Measurements from ENCODE around the gene ACTRT2. TPM values are rescaled to one million over a fixed set of nuclear protein-coding genes. Genes with fewer than 3 reads are reported as not detected.

Gene ACTRT2
- total RNA-seq, 2 experiments from 2014 or later: not detected

DNA sequence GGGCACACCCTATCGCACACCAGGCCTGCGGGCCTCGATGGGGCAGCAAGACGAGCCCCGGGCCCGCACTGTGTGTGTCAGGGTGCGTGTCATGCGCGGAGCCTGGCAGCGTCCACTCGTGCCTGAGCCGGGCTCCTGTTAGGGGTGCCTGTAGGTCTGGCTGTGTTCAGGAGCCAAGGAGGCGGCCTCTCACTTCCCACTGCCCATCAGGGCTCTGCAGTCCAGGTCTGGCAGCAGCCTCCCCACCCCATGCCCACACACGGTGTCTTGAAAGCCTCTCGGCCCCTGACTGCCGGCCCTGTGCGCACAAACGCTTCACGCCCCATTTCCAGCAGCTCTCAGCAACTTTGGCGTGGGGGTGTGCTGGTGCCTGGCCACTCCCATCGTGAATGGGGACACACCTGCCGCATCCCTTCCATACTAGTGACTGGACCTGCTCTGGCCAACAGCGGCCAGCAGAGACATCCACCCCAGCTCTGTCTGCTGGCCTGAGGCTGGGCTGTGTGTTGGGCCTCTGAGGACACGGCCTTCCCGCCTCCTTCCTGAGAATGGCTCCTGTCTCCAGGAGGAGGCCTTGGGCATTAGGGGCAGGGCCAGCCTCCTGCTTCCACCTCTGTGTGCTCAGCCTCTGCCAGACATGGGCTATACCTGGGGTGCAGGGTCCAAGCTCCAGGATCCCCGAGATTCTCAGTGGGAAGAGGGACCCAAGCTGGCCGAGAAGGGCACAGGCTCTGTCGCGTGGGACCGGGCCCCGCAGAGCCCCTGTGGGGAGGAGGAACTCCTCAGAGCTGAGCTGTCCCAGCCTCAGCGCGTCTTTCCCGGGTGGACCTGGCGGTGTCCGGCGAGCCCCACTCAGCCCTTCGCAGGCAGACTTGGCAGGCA is 41.8 kb upstream of the ACTRT2 start:
- Mint-ChIP-seq H3K4me1 (ENCODE audit: low read depth) (no peaks in the 10 kb centered on the region), H3K9me3 (no peaks in the 10 kb centered on the region), H3K4me3 (no peak overlapping the region), H3K27me3 (ENCODE audit: low read depth) (no peaks in the 10 kb centered on the region), H3K27ac (no peak overlapping the region), H3K36me3 (ENCODE audit: low read depth) (no peaks in the 10 kb centered on the region)
- peak; percentile 2 for DNase-seq
- CTCF ChIA-PET: no interaction called here
- intact Hi-C loops (cut with micrococcal nuclease): no loop called here

- Mint-ChIP-seq H3K9me3 (no peaks in the 10 kb centered on the region), H3K27me3 (ENCODE audit: low read depth) (no peaks in the 10 kb centered on the region), H3K27ac (no peak overlapping the region), H3K4me1 (ENCODE audit: low read depth) (no peaks in the 10 kb centered on the region), H3K4me3 (no peak overlapping the region), H3K36me3 (ENCODE audit: low read depth) (no peaks in the 10 kb centered on the region)
- peak; percentile 3 for DNase-seq
- intact Hi-C loops (cut with micrococcal nuclease): no loop called here
- CTCF ChIA-PET: no interaction called here
These were observed 41.0 kb upstream of the ACTRT2 start for GRCh38 chr1:2980073-2980791.

DNA sequence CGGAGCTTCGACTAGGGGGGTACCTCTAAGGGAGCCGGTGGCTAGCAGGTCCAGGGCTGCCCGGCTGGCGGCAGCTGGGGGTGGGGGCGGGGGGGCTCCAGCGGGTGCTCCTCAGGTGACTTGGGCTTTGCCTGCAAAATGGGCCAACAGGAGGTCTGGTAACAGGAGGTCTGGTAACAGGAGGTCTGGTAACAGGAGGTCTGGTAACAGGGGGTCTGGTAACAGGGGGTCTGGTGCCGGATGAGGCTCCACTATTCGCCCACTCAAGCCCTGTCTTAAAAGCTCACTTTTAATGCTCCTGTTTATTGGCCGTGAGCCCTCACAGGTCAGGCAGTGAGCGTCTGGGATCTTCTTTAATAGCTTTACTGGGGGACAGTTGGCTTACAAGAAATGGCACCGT is 40.4 kb upstream of the ACTRT2 start:
- no peaks in the 10 kb centered on the region for H3K4me1 Mint-ChIP-seq (ENCODE audit: low read depth)
- H3K27me3 Mint-ChIP-seq (ENCODE audit: low read depth): no peaks in the 10 kb centered on the region
- H3K27ac Mint-ChIP-seq: no peak overlapping the region
- no peak overlapping the region for H3K4me3 Mint-ChIP-seq
- H3K36me3 Mint-ChIP-seq (ENCODE audit: low read depth): no peaks in the 10 kb centered on the region
- CTCF ChIA-PET: no interaction called here
- H3K9me3 Mint-ChIP-seq: no peaks in the 10 kb centered on the region
- intact Hi-C loops (cut with micrococcal nuclease): no loop called here
- peak; percentile 2 for DNase-seq

- CTCF ChIA-PET: no interaction called here
- peak; percentile 1 for DNase-seq
- Mint-ChIP-seq H3K36me3 (ENCODE audit: low read depth) (no peaks in the 10 kb centered on the region), H3K27me3 (ENCODE audit: low read depth) (no peaks in the 10 kb centered on the region), H3K9me3 (no peaks in the 10 kb centered on the region), H3K4me3 (no peak overlapping the region), H3K4me1 (ENCODE audit: low read depth) (no peaks in the 10 kb centered on the region), H3K27ac (no peak overlapping the region)
- intact Hi-C loops (cut with micrococcal nuclease): no loop called here
These were observed 39.9 kb upstream of the ACTRT2 start for GRCh38 chr1:2981388-2981787.

- intact Hi-C loops (cut with micrococcal nuclease): no loop called here
- peak; percentile 2 for DNase-seq
- no peak overlapping the region for H3K4me3 Mint-ChIP-seq
These were observed 39.2 kb upstream of the ACTRT2 start for GRCh38 chr1:2981981-2982614.

GRCh38 chr1:2982615-2983318 is 38.5 kb upstream of the ACTRT2 start:
- CTCF ChIA-PET: no interaction called here
- Mint-ChIP-seq H3K4me3 (no peak overlapping the region), H3K27ac (no peak overlapping the region), H3K9me3 (no peaks in the 10 kb centered on the region), H3K36me3 (ENCODE audit: low read depth) (no peaks in the 10 kb centered on the region), H3K4me1 (ENCODE audit: low read depth) (no peaks in the 10 kb centered on the region), H3K27me3 (ENCODE audit: low read depth) (no peaks in the 10 kb centered on the region)
- intact Hi-C loops (cut with micrococcal nuclease): no loop called here
- peak; percentile 3 for DNase-seq

More at GRCh38 chr1:2981981-2982614, 39.2 kb upstream of the ACTRT2 start:
- CTCF ChIA-PET: no interaction called here
- no peaks in the 10 kb centered on the region for H3K36me3 Mint-ChIP-seq (ENCODE audit: low read depth)
- H3K27ac Mint-ChIP-seq: no peak overlapping the region
- no peaks in the 10 kb centered on the region for H3K27me3 Mint-ChIP-seq (ENCODE audit: low read depth)
- H3K4me1 Mint-ChIP-seq (ENCODE audit: low read depth): no peaks in the 10 kb centered on the region
- no peaks in the 10 kb centered on the region for H3K9me3 Mint-ChIP-seq

GRCh38 chr1:2983319-2983705 is 38.0 kb upstream of the ACTRT2 start:
- Mint-ChIP-seq H3K4me1 (ENCODE audit: low read depth) (no peaks in the 10 kb centered on the region), H3K27me3 (ENCODE audit: low read depth) (no peaks in the 10 kb centered on the region), H3K4me3 (no peak overlapping the region), H3K36me3 (ENCODE audit: low read depth) (no peaks in the 10 kb centered on the region), H3K27ac (no peak overlapping the region), H3K9me3 (no peaks in the 10 kb centered on the region)
- CTCF ChIA-PET: no interaction called here
- DNase-seq: no peak
- intact Hi-C loops (cut with micrococcal nuclease): no loop called here

GRCh38 chr1:2983706-2984398 is 37.4 kb upstream of the ACTRT2 start:
- no peak overlapping the region for H3K4me3 Mint-ChIP-seq
- H3K4me1 Mint-ChIP-seq (ENCODE audit: low read depth): no peaks in the 10 kb centered on the region
- CTCF ChIA-PET: no interaction called here
- H3K36me3 Mint-ChIP-seq (ENCODE audit: low read depth): no peaks in the 10 kb centered on the region
- no peaks in the 10 kb centered on the region for H3K27me3 Mint-ChIP-seq (ENCODE audit: low read depth)
- peak; percentile 2 for DNase-seq
- no peak overlapping the region for H3K27ac Mint-ChIP-seq
- H3K9me3 Mint-ChIP-seq: no peaks in the 10 kb centered on the region
- intact Hi-C loops (cut with micrococcal nuclease): no loop called here

DNA sequence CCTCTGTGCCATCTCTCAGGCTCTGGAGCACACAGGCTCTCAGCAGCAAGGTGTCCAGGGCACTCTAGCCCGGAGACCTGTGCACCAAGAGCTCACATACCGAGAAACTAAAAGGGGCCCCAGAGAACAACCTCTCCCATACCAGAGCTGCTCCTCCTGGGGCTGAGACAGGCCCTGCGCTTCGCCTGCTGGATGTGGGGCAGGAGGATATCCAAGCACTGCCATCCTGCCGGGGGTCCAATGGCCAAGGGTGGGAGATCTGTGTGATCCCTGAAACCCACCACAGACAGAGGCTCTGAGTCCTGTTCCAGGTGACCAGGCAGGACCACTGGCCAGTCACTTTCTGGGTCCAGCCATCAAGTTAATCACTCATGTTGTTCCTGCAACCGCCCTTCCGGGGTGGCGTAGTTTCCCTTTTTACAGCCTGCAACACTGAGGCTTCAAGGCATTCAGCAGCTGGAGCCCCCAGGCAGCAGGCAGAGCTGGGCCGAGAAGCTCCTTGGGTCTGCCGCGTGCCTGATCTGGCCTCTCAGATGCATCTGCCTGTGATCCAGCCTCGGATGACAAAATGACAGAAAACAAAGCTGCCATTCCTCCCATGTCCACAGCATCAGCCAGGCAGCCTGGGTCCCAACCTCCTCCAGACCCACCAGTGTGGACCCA is 36.7 kb upstream of the ACTRT2 start:
- intact Hi-C loops (cut with micrococcal nuclease): no loop called here
- peaks cover 2% of the 10 kb centered on the region for H3K27me3 Mint-ChIP-seq (ENCODE audit: low read depth)
- no peak overlapping the region for H3K4me3 Mint-ChIP-seq
- CTCF ChIA-PET: no interaction called here
- no peaks in the 10 kb centered on the region for H3K9me3 Mint-ChIP-seq
- H3K4me1 Mint-ChIP-seq (ENCODE audit: low read depth): no peaks in the 10 kb centered on the region
- DNase-seq: peak; percentile 2
- H3K27ac Mint-ChIP-seq: no peak overlapping the region
- H3K36me3 Mint-ChIP-seq (ENCODE audit: low read depth): no peaks in the 10 kb centered on the region

DNA sequence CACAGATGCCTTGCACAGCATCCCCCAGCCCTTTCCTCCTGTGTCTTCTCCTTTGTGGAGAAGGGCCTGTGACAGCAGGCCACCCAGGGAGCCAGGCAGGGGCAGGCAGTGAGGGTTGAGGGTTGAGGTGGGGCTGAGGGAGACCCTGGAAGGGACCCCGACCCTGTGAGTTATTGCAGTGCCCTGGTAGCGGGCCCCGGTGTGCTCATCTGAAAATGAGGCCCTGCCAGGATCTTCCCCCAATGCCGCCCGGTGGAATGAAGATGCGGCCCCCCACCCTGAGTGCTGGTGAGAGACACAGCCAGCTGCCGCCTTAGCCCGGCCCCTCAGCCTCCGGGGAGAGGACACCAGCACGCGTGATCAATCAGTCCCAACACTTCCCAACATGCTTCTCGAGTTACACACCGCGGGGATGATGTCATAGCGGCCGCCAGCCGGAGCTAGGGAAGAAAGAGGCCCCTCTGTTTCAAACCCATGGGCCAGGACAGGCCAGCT is 36.2 kb upstream of the ACTRT2 start:
- Mint-ChIP-seq H3K9me3 (no peaks in the 10 kb centered on the region), H3K27me3 (ENCODE audit: low read depth) (peaks cover 2% of the 10 kb centered on the region), H3K27ac (no peak overlapping the region), H3K36me3 (ENCODE audit: low read depth) (no peaks in the 10 kb centered on the region), H3K4me3 (no peak overlapping the region), H3K4me1 (ENCODE audit: low read depth) (no peaks in the 10 kb centered on the region)
- intact Hi-C loops (cut with micrococcal nuclease): no loop called here
- DNase-seq: no peak
- CTCF ChIA-PET: no interaction called here

GRCh38 chr1:2985694-2986548 is 35.3 kb upstream of the ACTRT2 start:
- DNase-seq: no peak
- H3K27ac Mint-ChIP-seq: no peak overlapping the region
- no peaks in the 10 kb centered on the region for H3K9me3 Mint-ChIP-seq
- CTCF ChIA-PET: no interaction called here
- no peak overlapping the region for H3K4me3 Mint-ChIP-seq
- H3K4me1 Mint-ChIP-seq (ENCODE audit: low read depth): no peaks in the 10 kb centered on the region
- H3K27me3 Mint-ChIP-seq (ENCODE audit: low read depth): peaks cover 2% of the 10 kb centered on the region
- no peaks in the 10 kb centered on the region for H3K36me3 Mint-ChIP-seq (ENCODE audit: low read depth)
- intact Hi-C loops (cut with micrococcal nuclease): no loop called here

All from activated naive CD4-positive, alpha-beta T cell treated with anti-CD3 and anti-CD28 coated beads for 36 hours (primary cell).